ENCODE data around the gene CEBPG.

Gene CEBPG

DNA sequence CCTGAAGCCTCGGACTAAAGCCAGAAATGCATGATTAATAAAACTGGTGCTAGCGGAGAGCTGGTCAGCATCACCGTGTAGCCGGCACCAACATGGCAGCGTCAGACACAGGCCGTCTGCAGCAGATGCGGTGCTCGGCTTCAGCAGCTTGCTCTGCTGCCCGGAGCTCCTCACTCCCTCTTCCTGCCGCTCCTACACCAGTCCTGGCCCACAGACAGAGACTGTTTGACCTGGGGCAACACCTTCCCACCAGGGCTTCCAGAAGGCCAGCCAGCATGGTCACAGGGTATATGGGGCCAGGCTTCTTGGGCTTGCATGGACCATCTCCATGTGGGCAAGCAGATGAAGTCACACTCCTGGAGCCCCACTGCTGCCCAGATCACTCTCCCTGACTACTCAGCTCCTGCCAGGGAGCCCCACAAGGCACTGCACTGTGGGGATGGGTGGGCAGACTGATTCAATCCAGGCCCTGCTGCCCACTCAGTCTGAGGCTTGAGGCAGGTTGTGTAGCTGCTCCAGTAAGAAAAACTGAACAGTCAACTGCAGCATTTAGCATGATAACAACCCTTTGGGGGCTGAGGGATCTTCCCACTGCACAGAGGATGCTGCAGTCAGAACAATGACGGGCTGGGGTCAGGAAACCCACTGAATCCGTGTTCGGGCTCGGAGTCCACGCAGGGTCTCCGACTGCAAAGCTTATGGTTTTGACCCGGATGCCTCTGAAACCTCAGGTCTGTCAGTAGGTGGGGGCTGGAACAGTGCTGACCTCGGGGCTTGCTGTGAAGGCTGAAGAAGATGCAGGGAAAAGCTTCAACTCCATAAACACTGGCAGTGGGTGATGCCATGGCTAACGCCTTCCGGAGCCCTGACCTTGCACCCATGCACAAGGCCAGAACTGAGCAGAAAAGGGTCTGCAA lies 45.6 kb downstream of the CEBPG start:
- Histone ChIP-seq H3K27ac (ENCODE audit: poor library complexity, severe bottlenecking) (no peak overlapping the region), H3K27me3 (ENCODE audit: insufficient read depth, poor library complexity, severe bottlenecking) (no peaks in the 10 kb centered on the region), H3K36me3 (ENCODE audit: low read depth) (no peaks in the 10 kb centered on the region), H3K9me3 (ENCODE audit: severe bottlenecking) (no peaks in the 10 kb centered on the region), H3K4me1 (ENCODE audit: insufficient read depth, poor library complexity, severe bottlenecking) (no peaks in the 10 kb centered on the region), H3K4me3 (ENCODE audit: severe bottlenecking) (no peak overlapping the region)
- TF ChIP-seq, protein P1, sequence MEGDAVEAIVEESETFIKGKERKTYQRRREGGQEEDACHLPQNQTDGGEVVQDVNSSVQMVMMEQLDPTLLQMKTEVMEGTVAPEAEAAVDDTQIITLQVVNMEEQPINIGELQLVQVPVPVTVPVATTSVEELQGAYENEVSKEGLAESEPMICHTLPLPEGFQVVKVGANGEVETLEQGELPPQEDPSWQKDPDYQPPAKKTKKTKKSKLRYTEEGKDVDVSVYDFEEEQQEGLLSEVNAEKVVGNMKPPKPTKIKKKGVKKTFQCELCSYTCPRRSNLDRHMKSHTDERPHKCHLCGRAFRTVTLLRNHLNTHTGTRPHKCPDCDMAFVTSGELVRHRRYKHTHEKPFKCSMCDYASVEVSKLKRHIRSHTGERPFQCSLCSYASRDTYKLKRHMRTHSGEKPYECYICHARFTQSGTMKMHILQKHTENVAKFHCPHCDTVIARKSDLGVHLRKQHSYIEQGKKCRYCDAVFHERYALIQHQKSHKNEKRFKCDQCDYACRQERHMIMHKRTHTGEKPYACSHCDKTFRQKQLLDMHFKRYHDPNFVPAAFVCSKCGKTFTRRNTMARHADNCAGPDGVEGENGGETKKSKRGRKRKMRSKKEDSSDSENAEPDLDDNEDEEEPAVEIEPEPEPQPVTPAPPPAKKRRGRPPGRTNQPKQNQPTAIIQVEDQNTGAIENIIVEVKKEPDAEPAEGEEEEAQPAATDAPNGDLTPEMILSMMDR (IDR thresholded peaks at IDR 0.05; ENCODE audit: poor library complexity, severe bottlenecking), result no peak
- ATAC-seq (ENCODE audit: low read depth), result no peak
- DNase-seq (ENCODE audit: low spot score), result no peak

DNA sequence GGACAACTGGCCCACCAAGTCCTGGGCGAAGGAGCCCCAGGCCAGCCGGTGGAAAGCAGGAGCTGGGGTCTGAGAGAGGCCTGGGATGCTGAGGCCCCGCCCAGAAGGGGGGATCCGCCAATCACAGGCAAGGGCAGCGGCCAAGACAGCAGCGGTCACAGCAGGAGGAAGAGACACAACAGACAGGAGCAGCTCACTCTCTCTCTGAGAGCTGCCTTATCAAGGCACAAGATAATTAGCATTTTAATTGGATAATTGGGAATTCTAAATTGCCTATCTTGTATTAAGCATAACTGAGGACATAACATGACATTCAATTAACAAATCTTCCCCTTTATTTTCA lies 46.2 kb downstream of the CEBPG start:
- Histone ChIP-seq H3K4me1 (ENCODE audit: insufficient read depth, poor library complexity, severe bottlenecking) (no peaks in the 10 kb centered on the region), H3K27ac (ENCODE audit: poor library complexity, severe bottlenecking) (no peak overlapping the region), H3K27me3 (ENCODE audit: insufficient read depth, poor library complexity, severe bottlenecking) (no peaks in the 10 kb centered on the region), H3K9me3 (ENCODE audit: severe bottlenecking) (no peaks in the 10 kb centered on the region), H3K36me3 (ENCODE audit: low read depth) (no peaks in the 10 kb centered on the region), H3K4me3 (ENCODE audit: severe bottlenecking) (no peak overlapping the region)
- TF ChIP-seq, protein P1 (IDR thresholded peaks at IDR 0.05; ENCODE audit: poor library complexity, severe bottlenecking), result no peak
- ATAC-seq (ENCODE audit: low read depth), result no peak
- DNase-seq (ENCODE audit: low spot score), result no peak

DNA sequence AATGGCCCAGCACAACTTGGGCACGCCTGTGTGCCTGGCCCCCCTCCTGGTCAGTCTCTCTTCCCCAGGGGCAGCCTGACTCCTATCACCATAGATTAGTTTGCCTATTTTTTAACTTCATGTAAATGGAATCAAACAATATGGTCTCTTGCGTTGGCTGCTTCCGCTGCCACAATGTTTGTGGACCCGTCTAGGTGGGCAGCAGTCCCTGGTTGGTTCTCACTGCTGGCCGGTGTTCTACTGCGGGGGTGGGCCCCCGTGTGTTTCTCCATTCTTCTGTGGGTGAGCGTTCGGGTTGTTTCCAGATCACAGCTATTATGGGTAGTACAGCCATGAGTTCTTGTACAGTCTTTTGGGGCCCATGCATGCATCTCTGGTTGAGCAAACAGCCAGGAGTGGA lies 47.3 kb downstream of the CEBPG start:
- no peak for DNase-seq (ENCODE audit: low spot score)
- Histone ChIP-seq H3K9me3 (ENCODE audit: severe bottlenecking) (no peaks in the 10 kb centered on the region), H3K4me3 (ENCODE audit: severe bottlenecking) (no peak overlapping the region), H3K4me1 (ENCODE audit: insufficient read depth, poor library complexity, severe bottlenecking) (no peaks in the 10 kb centered on the region), H3K27ac (ENCODE audit: poor library complexity, severe bottlenecking) (no peak overlapping the region), H3K36me3 (ENCODE audit: low read depth) (no peaks in the 10 kb centered on the region), H3K27me3 (ENCODE audit: insufficient read depth, poor library complexity, severe bottlenecking) (no peaks in the 10 kb centered on the region)
- TF ChIP-seq, protein P1 (IDR thresholded peaks at IDR 0.05; ENCODE audit: poor library complexity, severe bottlenecking), result no peak
- ATAC-seq (ENCODE audit: low read depth), result no peak

- Histone ChIP-seq H3K36me3 (ENCODE audit: low read depth) (no peaks in the 10 kb centered on the region), H3K4me1 (ENCODE audit: insufficient read depth, poor library complexity, severe bottlenecking) (no peaks in the 10 kb centered on the region), H3K27ac (ENCODE audit: poor library complexity, severe bottlenecking) (no peak overlapping the region), H3K9me3 (ENCODE audit: severe bottlenecking) (no peaks in the 10 kb centered on the region), H3K4me3 (ENCODE audit: severe bottlenecking) (no peak overlapping the region), H3K27me3 (ENCODE audit: insufficient read depth, poor library complexity, severe bottlenecking) (no peaks in the 10 kb centered on the region)
- TF ChIP-seq, protein P1 (IDR thresholded peaks at IDR 0.05; ENCODE audit: poor library complexity, severe bottlenecking), result no peak
- ATAC-seq (ENCODE audit: low read depth) (no peak), DNase-seq (ENCODE audit: low spot score) (no peak)
Measured at GRCh38 chr19:33421368-33421767, 47.9 kb downstream of the CEBPG start.

Data from RWPE2 (cell line).